ENCODE measurements around the gene ARID5B.

The ARID5B gene

GRCh38 chr10:61961278-61961677 is 59.8 kb downstream of the ARID5B start:
- no peak for TF ChIP-seq CTCF (IDR thresholded peaks at IDR 0.05; ENCODE audit: low read depth, low read length)
- no peak for DNase-seq (ENCODE audit: extremely low read depth, low read depth)

- no peak for TF ChIP-seq CTCF (IDR thresholded peaks at IDR 0.05; ENCODE audit: low read depth, low read length)
- DNase-seq (ENCODE audit: extremely low read depth, low read depth): no peak
Observed at GRCh38 chr10:61962971-61963370, 61.5 kb downstream of the ARID5B start.

GRCh38 chr10:61963669-61964058 is 62.2 kb downstream of the ARID5B start:
- TF ChIP-seq CTCF (IDR thresholded peaks at IDR 0.05; ENCODE audit: low read depth, low read length): no peak
- no peak for DNase-seq (ENCODE audit: extremely low read depth, low read depth)

GRCh38 chr10:61964059-61964709 is 62.7 kb downstream of the ARID5B start:
- TF ChIP-seq CTCF (IDR thresholded peaks at IDR 0.05; ENCODE audit: low read depth, low read length): no peak

GRCh38 chr10:61964949-61965702 is 63.6 kb downstream of the ARID5B start:
- TF ChIP-seq CTCF (IDR thresholded peaks at IDR 0.05; ENCODE audit: low read depth, low read length): no peak
- no peak for DNase-seq (ENCODE audit: extremely low read depth, low read depth)

More at GRCh38 chr10:61964059-61964709, 62.7 kb downstream of the ARID5B start:
- DNase-seq (ENCODE audit: extremely low read depth, low read depth): no peak

GRCh38 chr10:61965703-61966395 is 64.3 kb downstream of the ARID5B start:
- no peak for TF ChIP-seq CTCF (IDR thresholded peaks at IDR 0.05; ENCODE audit: low read depth, low read length)
- DNase-seq (ENCODE audit: extremely low read depth, low read depth): no peak

- no peak for DNase-seq (ENCODE audit: extremely low read depth, low read depth)
- TF ChIP-seq CTCF (IDR thresholded peaks at IDR 0.05; ENCODE audit: low read depth, low read length): no peak
Observed at GRCh38 chr10:61967298-61967697, 65.8 kb downstream of the ARID5B start.
